NCI-H446 (cell line): ENCODE measurements around the gene TTI1.
"Not testable (repeated sequence)": the region's sequence is repeated elsewhere in the genome, so short reads cannot be mapped to it uniquely, and the experiment has no call there.

Source experiments
- DNase-seq, 2 experiments: peaks; one replicate each; lab custom pipeline; 2025; lab: John Stamatoyannopoulos, UW

Gene TTI1

DNA sequence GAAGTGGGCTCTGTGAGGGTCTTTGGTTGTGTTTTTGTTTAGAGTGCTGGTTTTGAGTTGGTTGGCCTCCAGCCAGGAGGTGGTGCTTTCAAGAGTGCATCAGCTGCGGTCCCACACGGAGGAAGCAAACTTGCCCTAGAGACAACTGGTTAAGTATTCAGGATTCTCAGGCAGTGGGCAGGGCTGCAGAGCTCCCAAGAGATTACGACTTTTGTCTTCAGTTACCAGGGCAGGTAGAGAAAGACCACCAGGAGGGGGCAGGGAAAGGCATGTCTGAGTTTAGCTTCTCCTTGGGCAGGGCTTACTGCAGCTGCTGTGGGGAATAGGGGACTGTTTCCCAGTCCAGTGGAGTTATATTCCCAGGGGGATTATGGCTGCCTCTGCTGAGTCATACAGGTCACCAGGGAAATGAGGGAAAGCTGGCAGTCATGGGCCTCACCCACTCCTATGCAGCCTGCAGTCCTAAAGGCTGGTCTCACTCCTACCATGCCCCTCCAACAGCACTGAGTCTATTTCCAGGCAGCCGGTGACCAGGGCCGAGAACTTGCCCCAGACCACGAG lies 64.3 kb downstream of the TTI1 start:
- DNase-seq, result no peak

DNA sequence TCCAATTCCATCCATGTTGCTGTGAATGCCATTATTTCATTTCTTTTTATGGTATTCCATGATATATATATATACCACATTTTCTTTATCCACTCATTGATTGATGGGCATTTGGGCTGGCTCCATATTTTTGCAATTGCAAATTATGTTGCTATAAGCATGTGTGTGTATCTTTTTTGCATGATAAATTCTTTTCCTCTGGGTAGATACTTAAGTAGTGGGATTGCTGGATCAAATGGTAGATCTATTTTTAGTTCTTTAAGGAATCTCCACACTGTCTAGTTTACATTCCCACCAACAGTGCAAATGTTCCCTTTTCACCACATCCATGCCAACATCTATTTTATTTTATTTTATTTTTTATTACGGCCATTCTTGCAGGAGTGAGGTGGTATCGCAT lies 69.8 kb downstream of the TTI1 start:
- not testable (repeated sequence) for DNase-seq

DNA sequence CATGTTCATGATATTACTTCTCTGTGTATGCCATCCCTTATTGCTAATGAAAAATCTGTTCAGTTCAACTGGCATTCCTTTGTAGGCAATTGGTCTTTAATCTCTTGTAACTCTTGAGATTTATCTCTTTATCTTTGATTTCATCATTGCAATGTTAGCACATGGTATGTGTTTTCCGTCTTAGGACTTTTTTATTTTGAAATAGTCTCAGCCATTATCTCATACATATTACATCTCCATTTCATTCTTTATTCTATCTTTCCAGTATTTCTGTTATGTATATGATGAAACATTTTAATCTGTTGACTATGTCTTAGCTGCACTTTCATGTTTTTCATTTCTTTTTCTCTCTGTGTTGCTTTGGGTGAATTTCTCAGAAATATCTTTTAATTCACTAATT lies 72.2 kb downstream of the TTI1 start:
- no peak for DNase-seq

DNA sequence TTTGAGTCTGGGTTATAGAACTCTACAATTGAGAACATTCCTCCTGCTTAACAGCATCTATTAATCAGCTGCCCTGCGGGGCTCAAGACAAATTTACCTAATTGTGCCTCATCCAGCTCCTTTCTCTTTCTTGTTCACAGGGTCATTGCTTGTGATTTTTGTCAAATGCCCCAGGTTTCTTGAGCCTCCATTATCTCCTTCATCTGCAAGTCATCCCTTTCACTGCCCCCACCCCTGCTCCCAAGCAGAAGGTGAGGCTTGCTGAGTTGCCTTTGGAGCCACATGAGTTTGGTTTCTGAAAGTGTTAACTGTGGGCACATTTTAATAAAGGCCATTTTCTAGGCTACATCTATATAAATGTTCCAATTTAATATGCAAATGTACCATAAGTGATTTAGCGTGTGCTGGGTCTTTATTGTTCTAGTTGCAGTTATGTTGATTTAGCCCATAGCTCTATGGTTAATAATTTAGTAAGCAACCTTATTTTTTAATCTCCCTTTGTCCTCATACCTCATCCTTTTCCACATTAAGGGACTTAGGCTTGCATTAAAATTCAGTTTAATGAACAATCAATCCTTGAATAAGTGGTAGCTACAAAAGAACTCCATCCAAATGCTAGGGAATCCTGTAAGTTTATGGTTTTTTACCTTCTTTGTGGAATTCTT lies 74.3 kb downstream of the TTI1 start:
- no peak for DNase-seq

DNA sequence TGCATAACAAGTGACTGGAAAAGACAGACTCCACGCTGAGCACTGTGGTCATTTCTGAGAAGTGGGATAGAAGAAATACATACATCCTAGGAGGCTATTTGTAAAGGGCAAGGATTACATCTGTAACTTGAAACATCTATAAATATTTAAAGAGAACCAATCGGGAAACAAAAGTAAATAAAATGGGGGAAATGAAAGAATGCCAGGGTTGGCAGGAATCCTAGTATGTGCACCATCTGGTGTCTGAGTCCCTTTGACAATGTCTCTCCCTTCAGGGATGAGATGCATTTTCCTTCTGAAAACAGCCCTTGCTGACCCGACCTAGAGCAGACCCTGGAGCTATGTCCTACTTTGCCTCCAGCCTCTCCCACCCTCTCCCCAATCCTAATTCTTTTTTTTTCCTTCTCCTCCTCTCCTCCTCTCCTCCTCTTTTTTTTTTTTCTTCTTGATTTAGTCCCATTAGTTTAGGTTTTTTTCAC lies 77.1 kb downstream of the TTI1 start:
- peak; percentile 33 to 69 for DNase-seq

DNA sequence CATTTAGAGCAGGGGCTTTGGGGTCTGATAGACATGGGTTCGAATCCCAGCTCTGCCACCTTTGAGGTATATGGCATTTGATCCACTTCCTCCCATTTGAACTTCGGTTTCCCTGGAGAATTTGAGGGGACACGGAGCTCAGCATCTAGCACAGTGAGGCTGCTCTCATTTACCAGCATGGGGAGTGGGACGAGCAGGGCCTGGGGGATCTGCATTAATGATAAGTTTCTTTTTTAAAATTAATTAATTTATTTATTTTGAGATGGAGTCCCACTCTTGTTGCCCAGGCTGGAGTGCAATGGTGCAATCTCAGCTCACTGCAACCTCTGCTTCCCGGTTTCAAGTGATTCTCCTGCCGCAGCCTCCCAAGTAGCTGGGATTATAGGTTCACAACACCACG lies 77.7 kb downstream of the TTI1 start:
- no peak for DNase-seq

DNA sequence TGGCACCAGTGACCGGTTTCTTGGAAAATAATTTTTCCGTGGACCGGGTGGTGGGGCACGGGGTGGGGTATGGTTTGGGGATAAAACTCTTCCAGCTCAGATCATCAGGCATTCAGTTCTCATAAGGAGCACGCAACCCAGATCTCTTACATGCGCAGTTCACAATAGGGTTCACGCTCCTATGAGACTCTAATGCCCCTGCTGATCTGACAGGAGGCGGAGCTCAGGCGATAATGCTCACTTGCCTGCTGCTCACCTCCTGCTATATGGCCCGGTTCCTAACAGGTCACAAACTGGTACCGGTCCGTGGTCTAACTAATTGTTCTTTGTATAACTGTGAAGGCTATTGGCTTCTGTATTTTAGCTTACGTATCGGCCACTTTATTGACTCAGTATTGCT lies 78.6 kb downstream of the TTI1 start:
- no peak for DNase-seq

DNA sequence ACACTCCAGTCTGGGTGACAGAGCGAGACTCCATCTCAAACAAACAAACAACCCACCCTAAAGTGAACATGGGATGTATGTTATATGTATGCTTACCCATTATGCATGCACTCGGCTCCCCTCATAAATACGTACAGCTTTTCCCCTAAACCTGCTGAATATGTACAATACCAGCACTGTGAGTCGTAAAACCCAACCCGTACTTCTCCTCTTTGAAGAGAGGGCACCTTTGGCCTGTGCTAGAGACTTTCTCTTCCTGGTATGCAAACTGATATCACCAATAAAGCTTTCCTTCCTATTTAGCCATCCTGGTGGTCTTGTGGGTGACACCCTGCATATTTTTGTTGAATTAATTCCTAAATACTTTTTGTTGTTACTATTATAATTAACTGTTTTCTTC lies 79.1 kb downstream of the TTI1 start:
- DNase-seq, result no peak

DNA sequence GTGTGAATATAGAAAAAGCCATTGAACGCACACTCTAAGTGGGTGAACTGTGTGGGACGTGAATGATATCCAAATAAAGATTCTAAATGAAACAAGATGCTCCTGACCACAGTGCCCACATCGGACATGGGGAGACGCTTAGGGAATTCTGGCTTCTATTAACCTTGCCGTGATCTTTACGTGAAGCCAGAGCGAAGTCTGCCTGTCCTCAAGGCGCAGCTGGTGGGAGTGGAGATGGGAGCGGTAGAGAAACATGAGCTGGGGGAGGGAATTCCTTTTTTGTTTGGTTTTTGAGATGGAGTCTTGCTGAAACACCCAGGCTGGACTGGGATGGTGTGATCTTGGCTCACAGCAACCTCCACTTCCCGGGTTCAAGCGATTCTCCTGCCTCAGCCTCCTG lies 84.3 kb downstream of the TTI1 start:
- no peak for DNase-seq

DNA sequence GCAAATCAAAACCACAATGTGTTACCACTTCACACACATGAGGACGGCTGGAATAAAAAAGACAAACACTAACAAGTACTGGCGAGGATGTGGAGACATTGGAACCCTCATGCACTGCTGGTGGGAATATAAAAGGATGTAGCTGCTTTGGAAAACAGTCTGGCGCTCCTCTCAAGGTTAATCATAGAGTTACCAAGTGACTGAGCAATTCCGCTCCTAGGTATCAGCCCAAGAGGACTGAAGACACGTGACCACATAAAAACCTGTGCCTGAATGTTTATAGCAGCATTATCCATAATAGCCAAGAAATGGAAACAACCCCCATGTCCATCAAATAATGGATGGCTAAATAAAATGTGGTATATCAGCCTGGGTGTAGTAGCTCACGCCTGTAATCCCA lies 85.3 kb downstream of the TTI1 start:
- no peak for DNase-seq

DNA sequence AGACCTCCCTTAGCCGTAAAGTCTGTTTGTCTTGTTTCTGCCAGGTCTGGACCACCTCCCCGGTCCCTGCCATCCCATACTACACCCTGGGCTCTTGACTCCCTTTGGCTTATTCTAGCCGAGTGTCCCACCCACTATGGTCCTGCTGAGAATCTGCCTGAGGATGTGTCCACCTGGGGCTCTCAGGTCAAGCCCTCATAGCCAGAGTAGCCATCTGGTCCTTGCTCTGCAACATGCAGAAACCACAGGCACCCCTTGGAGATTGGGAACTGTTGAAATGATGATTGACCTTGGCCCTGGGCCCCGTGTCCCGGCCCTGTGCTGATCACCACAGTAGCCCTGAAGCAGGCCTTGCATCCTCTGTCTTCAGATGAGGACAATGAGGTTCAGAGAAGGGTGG lies 86.3 kb downstream of the TTI1 start:
- no peak for DNase-seq

DNA sequence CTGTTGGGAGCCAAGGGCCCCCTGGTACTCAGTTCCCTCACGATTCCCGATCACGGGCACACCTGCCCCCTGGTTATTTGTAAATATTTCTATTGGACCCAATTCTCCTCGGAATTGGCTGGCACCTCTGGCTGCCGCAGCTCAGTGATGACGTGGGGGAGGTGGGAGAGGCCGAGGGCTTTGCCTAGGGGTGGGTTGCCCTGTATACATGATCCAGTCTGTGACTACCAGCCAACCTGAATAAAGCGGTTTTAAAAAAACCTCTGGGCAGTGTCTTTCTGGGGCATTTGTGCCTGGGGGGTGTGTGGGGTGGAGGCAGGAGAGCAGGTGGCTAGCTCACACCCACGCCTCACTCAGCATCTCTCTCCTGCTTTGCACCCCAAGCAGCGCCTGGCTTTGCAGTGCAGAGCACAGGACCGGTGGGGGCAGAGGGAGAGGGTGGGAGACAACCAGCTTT lies 88.1 kb downstream of the TTI1 start:
- DNase-seq, result no peak

DNA sequence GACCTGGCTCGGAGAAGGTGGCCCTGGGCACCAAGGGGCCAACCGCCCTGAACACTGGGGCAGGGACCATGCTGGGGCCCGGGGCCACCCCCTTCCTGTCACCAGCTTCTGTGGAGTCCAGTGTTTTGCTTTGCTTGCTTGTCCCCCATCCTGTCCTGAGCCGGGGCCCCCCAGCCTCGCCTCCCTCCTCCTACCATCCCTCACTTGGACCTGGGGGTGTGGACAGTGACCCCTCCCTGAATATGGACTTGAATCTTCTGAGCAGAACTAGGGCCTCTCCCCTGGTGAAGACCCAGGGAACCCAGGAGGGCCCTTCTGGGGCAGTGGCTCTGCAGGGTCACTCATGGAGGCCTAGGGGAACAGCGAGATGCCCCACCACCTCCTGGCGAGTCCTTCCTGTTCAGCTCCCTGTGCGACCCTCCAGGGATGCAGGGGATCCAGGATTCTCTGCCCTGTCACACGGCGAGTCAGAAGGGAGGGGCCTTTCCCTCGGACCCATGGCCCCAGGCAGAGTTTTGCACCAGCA lies 88.7 kb downstream of the TTI1 start:
- DNase-seq, result no peak

DNA sequence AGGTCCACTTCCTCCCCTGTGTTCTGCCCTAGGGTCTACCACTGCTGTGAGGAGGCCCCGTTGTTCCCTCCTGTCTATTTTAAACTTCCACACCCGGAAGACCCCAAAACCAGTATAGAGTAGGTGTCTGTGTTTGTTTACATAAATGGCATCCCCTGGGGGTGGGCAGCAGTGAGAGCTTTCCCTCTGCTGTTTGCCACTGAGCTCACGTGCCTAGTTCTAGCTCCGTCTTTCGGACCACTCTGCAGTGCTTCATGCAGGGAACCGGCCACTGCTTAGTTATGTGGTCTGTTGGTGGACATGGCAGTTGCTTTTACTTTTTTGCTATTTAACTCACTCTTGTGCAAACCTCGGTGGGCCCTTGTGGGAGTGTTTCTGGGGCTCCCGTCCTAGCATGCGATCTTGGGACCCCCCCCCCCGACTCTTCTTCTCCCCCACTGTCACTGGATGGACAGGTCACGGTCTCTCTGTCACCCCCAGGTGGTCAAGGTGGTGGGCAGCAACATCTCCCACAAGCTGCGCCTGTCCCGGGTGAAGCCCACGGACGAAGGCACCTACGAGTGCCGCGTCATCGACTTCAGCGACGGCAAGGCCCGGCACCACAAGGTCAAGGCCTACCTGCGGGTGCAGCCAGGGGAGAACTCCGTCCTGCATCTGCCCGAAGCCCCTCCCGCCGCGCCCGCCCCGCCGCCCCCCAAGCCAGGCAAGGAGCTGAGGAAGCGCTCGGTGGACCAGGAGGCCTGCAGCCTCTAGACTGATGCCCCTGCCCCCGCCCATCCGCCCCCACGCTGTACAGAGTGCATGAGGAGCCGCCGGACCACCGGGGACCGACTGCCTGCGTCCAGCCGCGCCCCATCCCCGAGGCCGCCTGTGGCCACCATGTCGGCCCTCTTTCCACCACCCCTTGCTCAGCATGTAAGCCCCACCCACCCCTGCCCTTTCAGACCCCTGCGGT lies 89.5 kb downstream of the TTI1 start:
- no peak for DNase-seq

DNA sequence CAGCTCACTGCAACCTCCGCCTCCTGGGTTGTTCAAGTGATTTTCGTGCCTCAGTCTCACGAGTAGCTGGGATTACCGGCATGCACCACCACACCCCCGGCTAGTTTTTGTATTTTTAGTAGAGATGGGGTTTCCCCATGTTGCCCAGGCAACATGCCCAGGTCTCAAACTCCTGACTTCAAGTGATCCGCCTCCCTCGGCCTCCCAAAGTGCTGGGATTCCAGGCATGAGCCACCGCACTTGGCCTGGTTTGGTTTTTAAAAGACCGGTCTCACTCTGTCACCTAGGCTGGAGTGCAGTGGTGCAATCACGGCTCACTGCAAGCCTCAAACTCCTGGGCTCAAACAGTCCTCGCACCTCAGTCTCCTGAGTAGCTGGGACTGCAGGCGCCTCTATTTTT lies 90.2 kb downstream of the TTI1 start:
- DNase-seq, result no peak

DNA sequence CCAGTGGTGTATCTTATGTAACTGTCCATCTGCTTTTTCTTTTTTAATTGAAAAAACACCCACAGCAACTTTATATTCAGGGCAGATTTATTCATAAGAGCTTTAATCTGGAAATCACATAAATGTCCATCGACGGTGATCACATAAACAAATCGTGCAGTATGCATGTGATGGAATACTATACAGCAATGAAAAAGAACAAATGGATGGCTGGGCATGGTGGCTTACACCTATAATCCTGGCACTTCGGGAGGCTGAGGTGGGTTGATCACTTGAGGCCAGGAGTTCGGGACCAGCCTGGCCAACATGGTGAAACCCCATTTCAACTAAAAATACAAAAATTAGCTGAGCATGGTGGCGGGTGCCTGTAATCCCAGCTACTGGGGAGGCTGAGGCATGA lies 91.3 kb downstream of the TTI1 start:
- DNase-seq, result no peak

DNA sequence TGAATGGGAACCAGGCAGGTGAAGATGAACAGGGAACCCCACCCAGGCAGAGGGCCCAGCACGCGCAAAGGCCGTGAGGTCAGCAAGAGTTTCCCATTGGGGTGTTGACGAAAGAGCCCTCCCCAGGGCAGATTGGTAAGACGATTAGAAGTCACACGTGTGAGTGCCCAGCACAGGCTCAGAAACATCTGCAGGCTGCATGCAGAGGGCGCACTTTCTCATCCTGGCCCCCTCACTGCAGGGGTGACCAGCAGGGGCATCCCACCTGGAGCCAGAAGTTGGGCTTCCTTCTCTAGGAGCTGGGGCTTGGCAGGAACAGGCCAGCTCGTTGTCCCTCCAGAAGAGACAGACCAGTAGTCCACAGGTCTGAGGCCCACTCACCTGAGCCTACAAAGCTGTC lies 91.9 kb downstream of the TTI1 start:
- DNase-seq, result no peak

DNA sequence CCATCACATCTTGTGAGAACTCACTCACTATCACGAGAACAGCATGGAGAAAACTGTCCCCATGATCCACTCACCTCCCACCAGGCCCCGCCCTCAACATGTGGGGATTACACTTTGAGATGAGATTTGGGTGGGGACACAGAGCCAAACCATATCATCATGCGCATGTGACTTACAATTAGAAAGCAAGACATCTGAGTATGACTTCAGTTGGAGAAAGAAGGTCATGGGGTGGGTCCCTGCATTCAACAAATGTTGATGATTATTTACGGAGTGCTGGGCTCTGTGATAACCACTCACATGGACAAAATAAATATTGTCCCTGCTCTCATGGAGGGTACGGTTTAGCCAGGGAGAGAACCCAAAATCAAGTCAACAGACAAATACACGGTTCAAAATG lies 92.4 kb downstream of the TTI1 start:
- DNase-seq, result no peak

DNA sequence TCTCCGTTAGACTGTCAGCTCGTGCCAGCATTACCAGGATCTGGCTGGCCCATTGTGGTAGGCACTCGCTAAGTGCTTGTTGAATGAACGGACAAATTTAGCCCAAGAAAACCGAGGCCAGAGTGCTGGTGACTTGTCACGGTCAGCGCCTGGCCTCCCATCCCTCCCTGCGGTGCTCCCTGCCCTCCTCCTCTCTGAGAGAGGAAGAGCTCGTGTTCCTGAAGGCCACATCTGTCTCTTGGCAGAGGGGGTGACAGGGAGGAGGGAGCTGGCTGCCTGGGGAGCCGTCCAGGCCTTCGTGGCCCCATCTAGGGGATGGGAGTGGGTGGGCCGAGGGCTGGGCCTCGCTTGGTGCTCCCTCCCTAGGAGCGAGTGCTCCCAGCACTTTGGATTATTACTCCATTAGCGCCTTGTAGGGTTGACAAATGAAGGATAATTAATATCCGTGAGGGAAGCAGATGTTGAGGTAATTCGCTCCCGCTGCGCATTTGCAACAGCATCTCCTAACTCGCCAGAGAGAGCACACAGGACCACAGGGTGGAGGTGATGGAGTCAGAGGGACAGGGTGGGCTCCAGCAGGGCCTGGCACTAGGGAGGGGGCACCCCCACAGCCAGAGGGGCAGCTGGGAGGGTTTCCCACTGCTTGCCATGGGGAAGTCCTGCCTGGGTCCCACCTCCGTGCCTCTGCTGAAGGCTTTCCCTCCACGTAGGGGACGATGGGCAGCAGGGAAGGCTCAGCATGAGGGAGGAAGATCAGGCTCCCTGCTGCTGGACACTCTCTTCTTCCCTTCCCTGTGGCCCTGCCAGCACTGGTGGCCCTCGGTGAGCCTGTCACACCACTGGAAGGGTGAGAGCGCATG lies 93.3 kb downstream of the TTI1 start:
- no peak for DNase-seq

DNA sequence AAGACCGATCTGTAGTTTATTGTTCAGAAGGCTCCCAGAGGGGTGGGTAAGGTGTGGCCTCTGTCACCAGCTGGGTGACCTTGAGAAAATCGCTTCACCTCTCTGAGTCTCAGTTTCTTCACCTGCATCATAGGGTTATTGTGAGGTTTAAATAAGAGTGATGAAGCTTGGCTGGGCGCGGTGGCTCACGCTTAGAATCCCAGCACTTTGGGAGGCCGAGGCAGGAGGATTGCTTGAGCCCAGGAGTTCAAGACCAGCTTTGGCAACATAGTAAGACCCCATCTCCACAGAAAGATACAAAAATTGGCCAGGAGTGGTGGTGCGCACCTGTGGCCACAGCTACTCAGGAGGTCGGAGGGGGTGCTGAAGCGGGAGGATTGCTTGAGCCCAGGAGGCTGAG lies 94.3 kb downstream of the TTI1 start:
- no peak for DNase-seq

DNA sequence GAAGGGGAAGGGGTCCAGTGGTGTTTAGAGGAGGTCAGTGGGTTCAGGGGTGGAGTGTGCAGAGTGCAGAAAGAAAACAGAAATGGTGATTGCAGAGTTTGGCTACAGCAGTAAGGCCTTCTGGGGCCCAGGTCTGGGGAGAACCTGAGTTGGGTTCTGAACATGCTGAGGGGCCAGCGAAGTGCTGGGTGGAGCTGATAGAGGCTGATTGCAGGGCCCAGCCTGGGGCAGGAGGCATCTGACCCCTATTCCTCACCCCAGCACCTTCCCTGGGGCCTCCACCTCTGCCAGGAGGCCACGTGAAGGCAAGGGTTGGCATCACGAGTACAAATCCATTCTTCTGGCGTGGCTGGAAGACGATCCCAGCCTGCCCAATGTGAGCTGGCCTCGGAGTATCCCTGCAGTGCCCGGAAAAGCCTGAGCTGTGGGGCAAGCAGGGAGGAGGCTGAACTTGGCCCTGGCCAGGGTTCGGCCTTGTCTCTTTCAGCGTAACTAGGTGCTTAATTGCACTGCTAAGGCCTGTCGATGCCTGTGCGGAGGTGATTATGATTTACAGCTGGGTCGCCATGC lies 95.0 kb downstream of the TTI1 start:
- DNase-seq, result no peak
